Measurements from ENCODE around the gene LY6G5B.

DNA sequence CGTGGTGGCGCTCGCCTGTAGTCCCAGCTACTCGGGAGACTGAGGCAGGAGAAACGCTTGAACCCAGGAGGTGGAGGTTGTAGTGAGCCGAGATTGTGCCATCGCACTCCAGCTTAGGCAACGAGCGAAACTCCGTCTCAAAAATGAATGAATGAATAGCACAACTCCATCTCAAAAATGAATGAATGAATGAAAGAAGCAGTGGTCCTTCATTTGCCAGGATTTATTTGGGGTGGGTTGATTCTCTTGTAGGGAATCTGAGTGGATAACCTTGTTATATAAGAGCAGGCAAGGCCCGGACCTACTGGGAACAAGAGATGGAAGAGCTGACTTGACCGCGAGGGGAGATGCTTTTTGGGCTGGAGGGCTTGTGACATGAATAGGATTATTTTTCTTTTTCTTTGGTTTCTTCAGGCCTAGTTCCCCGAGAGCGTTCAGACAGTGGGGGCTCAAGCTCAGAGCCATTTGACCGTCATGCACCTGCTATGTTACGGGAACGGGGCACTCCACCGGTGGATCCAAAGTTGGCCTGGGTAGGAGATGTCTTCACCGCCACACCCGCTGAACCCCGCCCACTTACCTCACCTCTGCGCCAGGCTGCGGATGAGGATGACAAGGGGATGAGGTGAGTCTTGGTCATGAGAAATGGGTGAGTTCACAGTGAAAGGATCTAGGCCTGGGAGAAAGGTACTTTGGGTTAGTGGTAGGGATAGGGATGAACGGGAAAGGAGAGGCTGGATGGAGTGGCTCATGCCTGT is 39.4 kb upstream of the LY6G5B start:
- TF ChIP-seq, protein P1, sequence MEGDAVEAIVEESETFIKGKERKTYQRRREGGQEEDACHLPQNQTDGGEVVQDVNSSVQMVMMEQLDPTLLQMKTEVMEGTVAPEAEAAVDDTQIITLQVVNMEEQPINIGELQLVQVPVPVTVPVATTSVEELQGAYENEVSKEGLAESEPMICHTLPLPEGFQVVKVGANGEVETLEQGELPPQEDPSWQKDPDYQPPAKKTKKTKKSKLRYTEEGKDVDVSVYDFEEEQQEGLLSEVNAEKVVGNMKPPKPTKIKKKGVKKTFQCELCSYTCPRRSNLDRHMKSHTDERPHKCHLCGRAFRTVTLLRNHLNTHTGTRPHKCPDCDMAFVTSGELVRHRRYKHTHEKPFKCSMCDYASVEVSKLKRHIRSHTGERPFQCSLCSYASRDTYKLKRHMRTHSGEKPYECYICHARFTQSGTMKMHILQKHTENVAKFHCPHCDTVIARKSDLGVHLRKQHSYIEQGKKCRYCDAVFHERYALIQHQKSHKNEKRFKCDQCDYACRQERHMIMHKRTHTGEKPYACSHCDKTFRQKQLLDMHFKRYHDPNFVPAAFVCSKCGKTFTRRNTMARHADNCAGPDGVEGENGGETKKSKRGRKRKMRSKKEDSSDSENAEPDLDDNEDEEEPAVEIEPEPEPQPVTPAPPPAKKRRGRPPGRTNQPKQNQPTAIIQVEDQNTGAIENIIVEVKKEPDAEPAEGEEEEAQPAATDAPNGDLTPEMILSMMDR (IDR thresholded peaks at IDR 0.05): no peak
- TF ChIP-seq POLR2A (IDR thresholded peaks at IDR 0.05): no peak

Data from body of pancreas (tissue), 4 donors.